Activated T-cell treated with anti-CD3 and anti-CD28 coated beads for 24 hours (primary cell): Measurements from ENCODE around the gene RHBG.

Source experiments
- DNase-seq: peaks from one replicate; pipeline ENCODE4 v3.0.0-alpha.2; 2020; ENCODE audit warnings: low read depth

The RHBG gene

DNA sequence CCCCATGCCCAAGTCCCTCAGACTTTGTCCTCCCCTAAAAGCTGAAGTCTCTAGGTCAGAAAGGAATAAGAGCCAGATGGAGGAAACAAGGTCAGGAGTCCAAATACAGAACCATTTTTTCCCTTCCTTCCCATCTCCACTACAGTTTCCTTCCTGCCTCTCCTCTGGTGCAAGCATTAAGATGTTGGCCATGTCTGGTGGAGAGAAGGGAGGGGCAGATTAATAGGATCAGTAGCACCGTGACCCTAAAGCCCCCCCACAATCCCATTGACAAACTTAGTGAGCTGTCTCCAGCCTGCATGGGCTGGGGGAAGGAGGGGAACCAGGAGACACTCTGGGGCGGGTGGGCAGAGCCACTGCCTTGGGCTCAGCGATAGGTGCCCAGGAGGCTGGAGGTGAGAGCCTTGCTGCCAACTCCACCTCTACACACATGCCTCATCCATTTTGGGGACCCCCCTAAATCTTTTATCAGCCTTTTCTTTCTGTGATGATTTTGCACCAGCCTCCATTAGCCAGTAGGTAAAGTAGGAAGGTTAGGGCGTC, 59.8 kb downstream of the RHBG start:
- no peak for DNase-seq

DNA sequence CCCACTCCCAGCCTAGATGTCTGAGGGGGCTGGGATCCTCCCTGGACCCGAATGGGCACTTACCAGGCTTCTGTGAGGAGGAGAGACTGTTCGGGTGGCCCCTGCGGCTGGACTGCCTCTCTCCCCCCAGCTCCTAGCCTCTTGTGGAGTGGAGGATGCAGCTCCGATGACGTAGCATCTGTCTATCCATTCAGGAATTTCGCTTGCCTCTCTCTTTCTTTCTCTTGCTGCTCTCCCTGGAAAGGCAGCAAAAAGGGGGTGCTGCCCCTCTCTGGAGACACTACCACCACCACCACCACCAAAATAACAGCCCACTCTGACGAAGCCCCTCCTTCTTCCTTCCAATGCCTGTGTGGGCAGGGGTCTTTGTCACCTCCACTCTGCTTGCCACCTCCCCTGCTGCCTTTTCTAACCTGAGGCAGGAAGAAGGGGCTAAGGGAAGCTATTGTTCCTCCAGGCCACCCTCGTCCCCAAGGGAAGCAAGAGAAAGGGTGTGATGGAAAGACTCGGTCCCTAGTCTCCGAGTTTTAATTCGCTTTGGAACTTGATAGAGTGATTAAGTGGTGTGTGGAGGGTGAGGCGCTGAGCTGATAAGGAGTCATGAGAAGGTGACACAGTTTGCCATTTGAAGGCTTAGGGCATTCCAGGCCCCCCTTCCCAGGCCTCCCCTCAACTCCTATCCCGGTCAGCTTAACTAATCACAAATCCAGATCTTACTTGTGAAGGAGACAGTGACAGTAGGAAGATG, 60.5 kb downstream of the RHBG start:
- DNase-seq, result no peak

GRCh38 chr1:156430303-156430702, 61.3 kb downstream of the RHBG start:
- no peak for DNase-seq

DNA sequence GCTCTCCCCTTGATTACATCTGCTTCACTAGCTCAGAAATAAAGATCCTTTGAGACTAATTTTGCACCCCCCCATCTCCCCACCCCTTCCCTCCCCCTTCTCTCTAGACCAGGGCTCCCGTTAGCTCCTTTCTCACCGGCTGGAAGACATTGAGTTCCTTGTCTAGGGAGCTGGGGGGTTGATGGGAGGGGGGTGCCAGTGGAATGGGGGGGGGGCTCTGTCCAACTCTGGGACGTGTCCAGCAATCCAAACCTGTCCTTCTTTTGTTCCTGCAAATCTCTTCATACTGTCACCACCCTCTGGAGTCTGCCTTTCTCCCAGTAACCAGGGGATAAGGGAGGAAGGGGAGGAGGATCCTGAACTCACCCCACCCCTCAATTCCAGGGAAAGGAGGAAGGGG, 61.9 kb downstream of the RHBG start:
- no peak for DNase-seq

DNA sequence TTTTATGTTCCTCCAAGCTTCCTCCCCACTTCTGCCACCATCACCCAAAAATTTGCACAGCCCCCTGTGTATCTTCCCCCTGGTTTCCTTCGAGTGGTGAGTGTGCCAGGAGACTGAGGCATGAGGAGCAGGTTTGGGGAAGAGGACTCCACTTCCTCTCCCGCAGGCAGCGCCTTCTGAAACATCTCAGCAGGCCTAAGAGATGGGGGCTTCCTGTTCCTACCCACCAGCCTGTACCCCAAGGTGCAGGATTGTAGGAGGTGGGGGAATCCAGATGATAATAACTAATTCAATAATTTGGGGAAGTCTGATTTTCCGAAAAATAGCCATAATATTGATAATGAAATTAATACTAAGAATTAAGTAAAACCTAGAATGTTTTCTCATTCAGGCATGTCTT, 62.4 kb downstream of the RHBG start:
- DNase-seq, result no peak

DNA sequence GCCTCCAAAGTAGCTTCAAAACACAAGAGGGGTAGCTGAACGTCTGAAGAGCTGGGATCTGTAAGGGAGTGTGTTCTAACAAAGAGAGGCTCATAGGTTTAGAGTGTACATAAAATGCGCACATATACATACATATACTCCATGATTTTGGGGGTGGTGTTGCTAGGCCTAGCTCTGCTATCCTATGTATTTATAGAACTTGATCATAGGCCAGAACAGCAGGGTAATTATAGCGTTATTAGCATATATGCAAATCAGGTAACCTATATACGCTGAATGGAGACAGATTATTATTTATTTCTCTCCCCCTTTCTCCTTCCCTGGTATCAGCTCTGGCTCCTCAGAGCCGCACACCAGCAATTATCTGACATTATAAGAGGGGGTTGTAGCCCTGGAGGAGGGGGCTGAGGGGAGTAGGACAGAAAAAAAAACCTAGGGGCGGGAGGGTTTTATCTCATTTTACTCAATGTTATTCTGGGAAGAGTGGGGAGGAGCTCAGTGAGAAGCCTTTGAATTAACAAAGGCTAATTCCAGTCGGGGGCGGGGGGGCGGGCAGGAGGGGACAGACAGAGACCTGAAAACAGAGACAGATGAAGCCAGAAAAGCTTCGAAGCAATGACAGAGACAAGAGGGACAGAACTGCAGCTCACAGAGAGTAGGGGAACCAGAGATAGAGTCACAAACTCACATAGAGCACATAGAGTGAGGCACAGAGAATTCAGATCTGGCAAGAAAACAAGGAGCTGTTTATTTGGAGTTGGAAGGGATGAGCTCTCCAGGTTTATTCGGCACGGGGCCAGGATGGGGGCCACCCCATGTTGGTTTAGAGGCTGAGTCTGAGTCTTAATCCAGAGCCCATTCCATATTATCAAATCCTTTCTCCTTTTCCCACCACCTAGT, 63.0 kb downstream of the RHBG start:
- DNase-seq, result no peak

GRCh38 chr1:156432669-156433018, 63.6 kb downstream of the RHBG start:
- DNase-seq, result no peak

GRCh38 chr1:156433032-156433431, 64.0 kb downstream of the RHBG start:
- no peak for DNase-seq

GRCh38 chr1:156433602-156434001, 64.6 kb downstream of the RHBG start:
- no peak for DNase-seq
